ENCODE results near the gene THAP5.
"Not testable (repeated sequence)": the region's sequence is repeated elsewhere in the genome, so short reads cannot be mapped to it uniquely, and the experiment has no call there.

The THAP5 gene

DNA sequence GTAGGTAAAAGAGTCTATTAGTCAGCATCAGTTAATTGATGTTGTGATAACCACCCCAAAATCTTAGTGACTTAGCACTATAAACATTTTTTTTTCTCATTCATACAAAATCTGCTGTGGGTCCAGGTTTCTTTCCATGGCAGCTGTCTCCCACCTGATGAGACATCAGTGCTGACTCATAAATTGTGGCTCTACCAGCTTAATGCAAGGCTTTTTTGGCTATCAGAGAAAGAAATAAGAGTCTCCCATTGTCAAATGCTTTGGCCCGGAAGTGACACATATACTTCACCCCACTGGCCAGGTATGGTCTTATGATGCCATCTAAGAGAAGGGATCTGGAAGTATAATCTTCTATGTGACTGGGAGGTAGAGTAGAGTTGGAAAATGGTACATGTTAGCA is 14.7 kb upstream of the THAP5 start:
- no peak for DNase-seq

GRCh38 chr7:108581655-108582491 is 12.4 kb upstream of the THAP5 start:
- no peak for DNase-seq

DNA sequence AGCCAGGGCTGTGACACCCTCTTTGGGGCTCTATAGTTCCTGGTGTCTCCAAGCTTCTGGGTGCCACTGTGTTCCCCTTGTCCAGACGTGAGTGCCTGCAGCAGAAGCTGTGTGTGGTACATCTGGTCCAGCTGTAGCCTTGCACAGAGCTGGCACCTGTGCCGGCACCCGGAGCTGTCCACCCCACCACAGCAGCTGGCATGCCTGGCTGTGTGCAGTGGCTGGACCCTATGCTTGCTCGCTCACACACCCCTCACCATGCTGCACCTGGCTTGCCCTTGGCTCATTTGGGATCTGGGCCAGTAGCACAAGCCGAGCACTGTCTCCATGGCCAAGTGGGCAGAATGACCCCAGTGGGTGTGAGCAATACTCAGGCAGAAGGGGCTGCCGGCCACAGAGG is 10.8 kb upstream of the THAP5 start:
- no peak for DNase-seq

DNA sequence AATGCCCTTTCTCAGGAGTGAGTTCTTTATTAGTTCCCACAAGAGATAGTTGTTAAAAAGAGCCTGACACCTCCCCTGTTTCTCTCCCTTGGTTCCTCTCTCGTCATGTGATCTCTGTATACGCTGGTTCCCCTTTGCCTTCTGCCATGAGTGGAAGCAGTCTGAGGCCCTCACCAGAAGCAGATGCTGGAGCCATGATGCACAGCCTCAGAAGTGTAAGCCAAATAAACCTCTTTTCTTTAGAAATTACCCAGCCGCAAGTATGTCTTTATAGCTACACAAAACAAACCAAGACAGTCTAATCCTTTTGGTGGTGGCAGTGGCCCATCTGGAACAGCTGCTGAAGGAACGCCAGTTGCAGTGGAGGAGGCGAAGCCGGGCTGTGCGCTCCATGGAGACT is 9.4 kb upstream of the THAP5 start:
- DNase-seq = no peak

GRCh38 chr7:108576116-108576515 is 6.6 kb upstream of the THAP5 start:
- DNase-seq = no peak

- DNase-seq = no peak
Measured at GRCh38 chr7:108575156-108575555, 5.7 kb upstream of the THAP5 start.

DNA sequence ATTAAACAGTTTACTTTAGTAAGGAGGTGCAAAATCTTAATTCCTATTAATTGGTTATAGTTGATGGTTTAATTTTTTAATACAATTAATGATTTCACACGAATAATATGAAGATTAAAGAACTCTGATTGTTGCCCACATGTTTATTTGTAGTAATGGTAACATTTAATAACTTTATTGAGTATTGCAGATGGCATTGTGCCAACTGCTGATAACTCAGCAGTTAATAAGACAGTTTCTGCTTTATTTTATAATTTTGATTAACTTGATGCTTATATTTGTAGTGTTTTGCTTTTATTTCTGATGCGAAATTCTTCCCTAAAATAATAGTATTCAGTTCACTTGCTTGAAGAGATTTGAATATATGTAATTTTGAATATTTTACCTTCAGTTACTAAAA is 3.0 kb upstream of the THAP5 start:
- no peak for DNase-seq

GRCh38 chr7:108570146-108570755 is 745 bp upstream of the THAP5 start:
- peak; percentile 32 for DNase-seq

DNA sequence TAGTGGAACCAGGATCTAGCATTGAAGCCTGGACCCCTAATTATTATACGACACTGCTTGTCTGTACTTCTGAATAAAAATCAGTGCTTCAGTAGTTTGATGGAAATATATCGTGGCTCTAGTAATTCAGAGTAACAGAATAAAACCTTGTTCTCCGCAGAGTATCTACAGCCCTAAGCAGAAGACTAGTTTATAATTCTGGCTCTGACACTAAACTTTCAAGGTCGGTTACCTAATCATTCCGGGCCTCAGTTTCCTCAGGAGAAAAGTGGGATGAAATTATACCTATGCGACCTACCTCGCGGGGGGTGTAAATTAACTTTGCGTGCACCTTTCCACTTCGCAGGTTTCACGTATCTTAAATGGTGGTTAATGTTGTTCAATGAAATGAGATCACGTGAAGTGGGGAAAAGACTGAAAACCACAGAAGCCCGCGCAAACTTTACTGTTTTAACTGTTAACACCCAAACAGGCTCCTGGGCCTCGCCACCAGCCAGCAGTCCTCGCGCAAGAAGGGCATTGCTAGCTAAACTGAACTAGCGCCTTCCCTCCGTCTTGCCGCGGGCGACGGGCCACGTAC is 615 bp downstream of the THAP5 start:
- DNase-seq = no peak

GRCh38 chr7:108565987-108566386 is 3.5 kb downstream of the THAP5 start:
- no peak for DNase-seq

GRCh38 chr7:108561047-108561619 is 8.4 kb downstream of the THAP5 start:
- no peak for DNase-seq

DNA sequence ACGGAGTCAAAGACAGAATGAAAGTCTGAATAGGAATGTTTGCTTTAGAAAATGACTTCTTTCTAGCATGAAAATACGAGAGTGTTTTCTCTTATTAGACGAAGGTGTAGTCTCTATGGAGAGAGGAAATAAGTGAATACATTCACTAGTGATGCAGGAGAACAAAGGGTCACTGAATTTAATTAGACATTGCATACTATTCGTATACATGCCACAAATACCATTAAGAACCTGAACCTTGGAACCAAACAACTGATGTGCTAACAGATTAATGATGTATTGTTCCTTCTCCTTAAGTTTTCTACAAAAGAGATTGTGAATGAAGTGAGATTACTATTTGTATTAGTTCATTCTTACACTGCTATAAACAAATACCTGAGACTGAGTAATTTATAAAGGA is 10.3 kb downstream of the THAP5 start:
- no peak for DNase-seq

DNA sequence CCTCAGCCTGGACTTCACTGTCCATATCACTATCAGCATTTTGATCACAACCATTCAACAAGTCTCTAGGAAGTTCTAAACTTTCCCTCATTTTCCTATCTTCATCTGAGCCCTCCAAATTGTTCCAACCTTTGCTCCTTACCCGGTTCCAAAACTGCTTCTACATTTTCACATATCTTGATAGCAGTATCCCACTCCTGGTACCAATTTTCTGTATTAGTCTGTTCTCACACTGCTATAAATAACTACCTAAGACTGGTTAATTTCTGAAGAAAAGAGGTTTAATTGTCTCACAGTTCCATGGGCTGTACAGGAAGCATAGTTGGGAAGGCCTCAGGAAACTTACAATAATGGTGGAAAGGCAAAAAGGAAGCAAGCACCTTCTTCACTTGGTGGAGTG is 11.9 kb downstream of the THAP5 start:
- DNase-seq = no peak

DNA sequence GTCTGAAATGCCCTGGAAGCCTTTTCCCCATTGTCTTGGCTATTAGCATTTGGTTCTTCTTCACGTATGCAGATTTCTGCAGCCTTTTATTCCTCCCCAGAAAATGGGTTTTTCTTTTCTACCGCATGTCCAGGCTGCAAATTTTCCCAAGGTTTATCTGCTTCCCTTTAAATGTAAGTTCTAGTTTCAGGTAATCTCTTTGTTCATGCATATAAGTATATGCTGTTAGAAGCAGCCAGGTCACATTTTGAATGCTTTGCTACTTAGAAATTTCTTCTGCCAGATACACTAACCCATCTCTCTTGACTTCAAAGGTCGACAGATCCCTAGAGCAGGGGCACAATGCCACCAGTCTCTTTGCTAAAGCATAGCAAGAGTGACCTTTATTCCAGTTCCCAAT is 12.3 kb downstream of the THAP5 start:
- DNase-seq = no peak

DNA sequence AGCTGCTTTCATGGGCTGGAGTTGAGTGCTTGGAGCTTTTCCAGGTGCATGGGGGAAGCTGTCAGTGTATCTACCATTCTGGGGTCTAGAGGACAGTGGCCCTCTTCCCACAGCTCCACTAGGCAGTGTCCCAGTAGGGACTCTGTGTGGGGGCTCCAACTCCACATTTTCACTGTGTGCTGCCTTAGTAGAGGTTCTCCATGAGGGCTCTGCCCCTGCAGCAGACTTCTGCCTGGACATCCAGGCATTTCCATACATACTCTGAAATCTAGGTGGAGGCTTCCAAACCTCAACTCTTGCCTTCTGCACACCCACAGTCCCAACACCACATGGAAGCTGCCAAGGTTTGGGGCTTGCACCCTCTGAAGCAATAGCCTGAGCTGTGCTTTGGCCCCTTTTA is 12.8 kb downstream of the THAP5 start:
- not testable (repeated sequence) for DNase-seq

DNA sequence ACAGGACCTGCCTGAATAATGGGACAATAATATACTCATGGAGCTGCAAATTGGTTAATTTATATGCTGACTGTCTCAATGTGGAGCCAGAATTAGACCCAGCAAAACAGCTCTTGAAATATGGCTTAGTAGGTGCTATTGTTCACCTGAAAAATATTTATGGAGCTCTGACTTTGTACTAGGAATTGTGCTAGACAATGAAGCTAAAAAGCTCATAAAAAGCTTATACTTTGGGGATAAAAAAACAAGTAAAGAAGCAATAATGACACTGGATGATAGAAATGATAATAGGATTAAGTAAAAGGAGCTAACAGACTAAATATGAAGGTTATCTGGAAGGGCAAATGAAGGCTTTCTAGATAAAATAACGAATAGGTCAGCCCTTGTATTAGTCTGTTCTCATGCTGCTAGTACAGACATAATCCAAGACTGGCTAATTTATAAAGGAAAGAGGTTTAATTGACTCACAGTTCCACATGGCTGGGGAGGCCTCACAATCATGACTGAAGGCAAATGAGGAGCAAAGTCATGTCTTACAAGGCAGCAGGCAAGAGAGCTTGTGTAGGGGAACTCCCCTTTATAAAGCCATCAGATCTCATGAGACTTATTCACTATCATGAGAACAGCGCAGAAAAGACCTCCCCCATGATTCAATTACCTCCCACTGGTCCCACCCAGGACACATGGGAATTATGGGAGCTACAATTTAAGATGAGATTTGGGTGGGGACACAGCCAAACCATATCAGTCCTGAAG is 21.2 kb downstream of the THAP5 start:
- not testable (repeated sequence) for DNase-seq

GRCh38 chr7:108541478-108541877 is 28.0 kb downstream of the THAP5 start:
- no peak for DNase-seq

- DNase-seq = not testable (repeated sequence)
Measured at GRCh38 chr7:108538685-108539084, 30.8 kb downstream of the THAP5 start.

DNA sequence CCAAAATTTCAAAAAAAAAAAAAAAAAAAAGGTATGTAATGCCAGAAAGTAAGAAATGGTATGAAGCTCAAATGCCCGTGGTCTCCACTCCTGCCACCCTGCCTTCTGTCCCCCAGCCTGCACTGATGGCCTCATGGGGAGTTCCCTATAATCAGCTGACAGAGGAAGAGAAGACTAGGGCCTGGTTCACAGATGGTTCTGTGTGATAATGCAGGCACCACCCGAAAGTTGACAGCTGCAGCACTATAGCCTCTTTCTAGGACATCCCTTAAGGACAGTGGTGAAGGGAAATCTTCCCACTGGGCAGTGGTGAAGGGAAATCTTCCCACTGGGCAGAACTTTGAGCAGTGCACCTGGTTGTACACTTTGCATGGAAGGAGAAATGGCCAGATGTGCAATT is 31.3 kb downstream of the THAP5 start:
- DNase-seq = not testable (repeated sequence)

DNA sequence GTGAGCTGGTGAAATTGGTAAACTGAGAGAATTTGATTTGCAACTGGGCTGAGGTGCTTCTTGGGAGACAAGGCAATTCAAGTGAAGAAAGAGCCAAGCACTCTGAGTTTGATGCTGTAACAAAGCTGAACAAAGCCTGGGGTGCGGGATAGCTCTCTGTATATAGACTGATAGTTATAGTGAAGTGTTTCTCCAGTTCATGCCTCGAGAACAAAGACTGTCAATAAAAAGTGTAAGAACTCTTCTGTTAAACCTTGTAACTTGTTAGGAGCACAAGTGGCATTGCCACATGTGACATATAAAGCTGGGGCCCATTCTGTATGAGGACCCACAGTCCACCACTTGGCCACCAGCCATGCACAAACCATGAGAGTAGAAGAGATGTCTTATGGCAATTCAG is 32.3 kb downstream of the THAP5 start:
- DNase-seq = no peak

DNA sequence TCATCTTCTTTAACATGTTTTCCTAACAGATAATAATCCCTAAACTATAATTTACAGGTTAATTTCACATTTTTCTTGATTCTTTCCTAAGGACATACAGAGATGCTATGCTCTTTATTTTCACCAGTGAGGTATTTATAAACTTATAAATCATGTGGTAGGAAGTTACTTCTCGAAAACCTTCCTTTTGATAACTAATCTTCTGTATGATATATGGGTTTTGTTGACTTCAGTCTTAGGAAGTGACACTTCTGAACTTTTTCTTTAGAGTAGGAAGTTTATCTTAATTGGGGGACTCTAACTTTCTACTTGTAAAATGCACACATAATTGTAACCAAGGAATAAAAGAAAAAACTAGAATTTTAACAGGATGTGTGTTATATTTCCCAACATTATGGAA is 33.8 kb downstream of the THAP5 start:
- DNase-seq = no peak

GRCh38 chr7:108535257-108535656 is 34.2 kb downstream of the THAP5 start:
- no peak for DNase-seq

GRCh38 chr7:108533712-108534111 is 35.8 kb downstream of the THAP5 start:
- no peak for DNase-seq
